K562 (cell line): ENCODE measurements around the gene CRYBG1. TPM values are rescaled to one million over a fixed set of nuclear protein-coding genes. Genes with fewer than 3 reads are reported as not detected.

Experiments used
- CBX5 ChIP-seq: IDR thresholded peaks from 2 replicates; pipeline ENCODE4 v1.6.1; 2014; ENCODE audit warnings: low read depth, borderline replicate concordance
- CHD2 ChIP-seq: IDR thresholded peaks from 2 replicates; pipeline ENCODE4 v1.6.1; 2011; ENCODE audit warnings: low read depth, low read length
- DDX20 ChIP-seq: fragments of 450-650 bp; IDR thresholded peaks from 2 replicates; pipeline ENCODE4 v1.6.1; 2016; ENCODE audit warnings: missing genetic modification characterization, low read depth, mild to moderate bottlenecking, missing compliant biosample characterization, moderate library complexity
- DEAF1 ChIP-seq: fragments of 450-650 bp; formaldehyde crosslinking; IDR thresholded peaks from 2 replicates; pipeline ENCODE4 v1.4.0; 2020; ENCODE audit warnings: mild to moderate bottlenecking, moderate library complexity
- ERF ChIP-seq: fragments of 450-650 bp; formaldehyde crosslinking; IDR thresholded peaks from 2 replicates; pipeline ENCODE4 v1.4.0; 2020; ENCODE audit warnings: mild to moderate bottlenecking, mixed read lengths
- FUS ChIP-seq: fragments of 200-400 bp; formaldehyde crosslinking; optimal IDR thresholded peaks from 2 replicates; pipeline ENCODE3; 2017; ENCODE audit warnings: low read depth, low read length
- MLLT1 ChIP-seq, 2 experiments: fragments of 450-650 bp; IDR thresholded peaks; 2 replicates each; pipeline ENCODE4 v1.6.1; 2016
- NR2C2 ChIP-seq, 2 experiments: fragments of 200-800 bp in 1 of 2; sonication (Bioruptor generic) in 1 of 2; sonication (generic) in 1 of 2; formaldehyde crosslinking in 1 of 2; IDR thresholded peaks; 2 replicates each; pipeline versions ENCODE4 v1.6.1 to v1.8.0; 2016 to 2022; ENCODE audit warnings: mild to moderate bottlenecking in 1 of 2, missing compliant biosample characterization in 1 of 2, missing genetic modification characterization in 1 of 2, missing genetic modification reagents in 1 of 2
- PCBP2 ChIP-seq: fragments of 200-400 bp; formaldehyde crosslinking; IDR thresholded peaks from 2 replicates; pipeline ENCODE4 v1.6.1; 2018; ENCODE audit warnings: low read length, low read depth, mild to moderate bottlenecking, moderate library complexity; ENCODE audit not compliant: poor library complexity, severe bottlenecking
- RAD21 ChIP-seq, 2 experiments: fragments of 250-450 bp in 1 of 2; fragments of 450-650 bp in 1 of 2; sonication (Bioruptor Pico) in 1 of 2; formaldehyde crosslinking in 1 of 2; IDR thresholded peaks in 1 of 2; conservative IDR thresholded peaks in 1 of 2; 2 replicates each; pipeline versions ENCODE4 v1.4.0 to v1.8.0; 2020 to 2022; ENCODE audit warnings: mild to moderate bottlenecking in 2 of 2, moderate library complexity in 1 of 2
- RBM39 ChIP-seq: fragments of 200-400 bp; formaldehyde crosslinking; optimal IDR thresholded peaks from 2 replicates; pipeline ENCODE3; 2018; ENCODE audit warnings: low read depth, low read length
- SMC3 ChIP-seq: conservative IDR thresholded peaks from 2 replicates; pipeline ENCODE4 v1.6.1; 2011; ENCODE audit warnings: low read depth, low read length, improper control_type of control experiment; ENCODE audit not compliant: insufficient read depth
- SPI1 ChIP-seq: IDR thresholded peaks from 2 replicates; pipeline ENCODE4 v1.6.1; 2011; ENCODE audit warnings: low read depth, low read length, control low read depth, borderline replicate concordance
- TCF3 ChIP-seq: sonication (generic); formaldehyde crosslinking; IDR thresholded peaks from 2 replicates; pipeline ENCODE4 v1.4.0; 2020; ENCODE audit warnings: mild to moderate bottlenecking, missing genetic modification reagents
- WHSC1 ChIP-seq: IDR thresholded peaks from one replicate; pipeline ENCODE4 v1.6.1; 2012; ENCODE audit warnings: low read length, control low read depth, inconsistent platforms
- ZKSCAN3 ChIP-seq: fragments of 250-450 bp; sonication (Bioruptor Pico); IDR thresholded peaks from 2 replicates; pipeline ENCODE4 v1.4.0; 2020
- ZNF175 ChIP-seq: fragments of 200-800 bp; sonication (Bioruptor generic); IDR thresholded peaks from 2 replicates; pipeline ENCODE4 v1.6.1; 2016; ENCODE audit warnings: low read depth, mild to moderate bottlenecking, missing genetic modification characterization, missing compliant biosample characterization
- ZNF551 ChIP-seq: fragments of 250-450 bp; sonication (Bioruptor Pico); IDR thresholded peaks from 2 replicates; pipeline ENCODE4 v1.5.0; 2021; ENCODE audit warnings: mild to moderate bottlenecking, moderate library complexity
- polyA plus RNA-seq, 8 experiments: library from polyadenylated mRNA; depleted of rRNA in 4 of 8; stranded (reverse) in 5 of 8; unstranded in 3 of 8; fragments of >200 nt; fragmentation: Nextera tagmentation in 2 of 8; fragmentation: Illumina TruSeq in 1 of 8; extraction: Ambion mirVana in 2 of 8; extraction: Trizol in 1 of 8; gene quantifications; 2 replicates each; pipeline versions ENCODE4 v1.2.1 to v1.2.3, GENCODE V29; 2011 to 2014; ENCODE audit warnings: inconsistent platforms in 1 of 8, missing spikeins in 1 of 8
- total RNA-seq, 7 experiments: library from RNA; depleted of rRNA in 6 of 7; stranded (reverse); fragments of >200 nt in 6 of 7; fragmentation: Illumina TruSeq in 2 of 7; extraction: Trizol in 2 of 7; gene quantifications; 2 replicates each; pipeline versions ENCODE4 v1.2.1 to v1.2.3, GENCODE V29; 2011 to 2021; ENCODE audit warnings: low replicate concordance in 1 of 7

CRYBG1 gene
- total and polyA plus RNA-seq, 9 of the 15 experiments (the other 6 are each of a cell fraction or from before 2014, with no cell fraction given), result 0.07 to 0.47 (median 0.11) TPM

DNA sequence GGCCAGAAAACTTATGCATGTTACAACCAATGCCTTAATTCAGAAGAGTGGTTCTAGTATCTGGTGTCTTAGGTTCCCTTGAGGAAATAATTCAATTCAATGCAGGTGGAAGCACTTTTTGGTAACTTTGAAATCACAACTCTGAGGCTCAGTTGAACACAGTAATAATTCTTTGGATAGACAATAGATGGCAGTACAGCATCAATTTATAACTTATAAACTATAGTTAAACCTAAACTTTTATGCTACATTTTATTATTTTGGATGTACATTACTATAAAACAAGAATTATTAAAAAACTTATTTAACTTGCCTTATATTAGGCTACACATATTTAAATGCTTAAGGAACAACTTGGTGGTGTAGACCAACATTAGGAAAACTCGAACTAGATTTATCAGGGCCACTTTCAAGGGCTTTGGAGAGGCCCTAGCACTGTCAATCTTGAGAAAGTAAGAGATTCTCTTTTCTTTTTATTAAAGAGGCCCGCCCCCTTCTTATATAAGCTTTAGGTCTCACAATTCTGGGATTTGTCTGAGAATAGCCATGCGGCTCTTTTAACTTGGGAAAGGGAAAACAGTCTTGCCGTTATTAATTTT, 85.9 kb downstream of the CRYBG1 start (continued):
- TF ChIP-seq WHSC1 (no peak), PCBP2 (no peak), DDX20 (tag) (no peak), ZNF175 (CRISPR knock-in tag) (no peak), CBX5 (no peak), DEAF1 (peak; percentile 54; the same call in 1 of the 2 replicates), SPI1 (no peak), ERF (no peak), ZNF551 (CRISPR knock-in tag) (no peak), TCF3 (no peak), SMC3 (peak; percentile 18; the same call in 1 of the 2 replicates), RBM39 (no peak), CHD2 (no peak), MLLT1 (IDR thresholded peaks at IDR 0.05) (no peak), FUS (no peak), NR2C2 (CRISPR knock-in tag; IDR thresholded peaks at IDR 0.05) (no peak), NR2C2 (tag; IDR thresholded peaks at IDR 0.05) (no peak), RAD21 (CRISPR knock-in tag; conservative IDR thresholded peaks at IDR 0.05 in 1 of 2, IDR thresholded peaks at IDR 0.05 in 1 of 2) (peak; percentile 62 to 76), ZKSCAN3 (no peak)
